NCI-H446 treated with DMSO at 0.1 percent for 48 hours (cell line): ENCODE results near the gene CILP2.

Source experiments
- DNase-seq: peaks from one replicate; lab custom pipeline; 2025; lab: John Stamatoyannopoulos, UW

The CILP2 gene

DNA sequence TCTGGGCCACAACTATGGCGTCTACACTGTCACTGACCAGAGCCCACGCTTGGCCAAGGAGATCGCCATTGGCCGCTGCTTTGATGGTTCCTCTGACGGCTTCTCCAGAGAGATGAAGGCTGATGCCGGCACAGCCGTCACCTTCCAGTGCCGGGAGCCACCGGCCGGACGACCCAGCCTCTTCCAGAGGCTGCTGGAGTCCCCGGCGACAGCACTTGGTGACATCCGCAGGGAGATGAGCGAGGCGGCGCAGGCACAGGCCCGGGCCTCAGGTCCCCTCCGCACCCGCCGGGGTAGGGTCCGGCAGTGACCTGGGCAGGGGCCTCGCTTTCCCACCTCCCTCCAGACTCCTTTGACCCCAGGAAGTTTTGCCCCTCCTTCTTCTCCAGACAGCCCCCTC, 7.6 kb downstream of the CILP2 start:
- DNase-seq: no peak

DNA sequence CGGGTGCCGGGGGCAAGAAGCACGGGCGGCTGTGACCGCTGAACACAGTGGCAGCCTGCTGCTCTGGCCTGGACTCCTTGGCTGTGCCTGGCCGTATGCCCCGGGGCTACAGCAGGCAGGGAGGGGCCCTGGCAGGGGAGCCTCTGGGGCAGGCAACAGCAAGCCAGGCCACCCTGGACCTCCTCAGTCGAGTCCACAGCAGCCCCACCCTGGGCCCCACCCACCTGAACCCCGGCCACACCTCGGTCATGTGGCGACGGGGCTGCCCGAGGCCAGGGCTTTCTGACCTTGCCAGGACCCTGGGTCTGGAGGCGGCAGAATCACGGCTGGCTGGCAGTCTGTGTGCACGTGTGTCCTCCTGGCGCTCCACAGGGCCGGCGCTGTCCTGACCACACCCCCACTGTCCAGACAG, 8.7 kb downstream of the CILP2 start:
- DNase-seq: no peak

DNA sequence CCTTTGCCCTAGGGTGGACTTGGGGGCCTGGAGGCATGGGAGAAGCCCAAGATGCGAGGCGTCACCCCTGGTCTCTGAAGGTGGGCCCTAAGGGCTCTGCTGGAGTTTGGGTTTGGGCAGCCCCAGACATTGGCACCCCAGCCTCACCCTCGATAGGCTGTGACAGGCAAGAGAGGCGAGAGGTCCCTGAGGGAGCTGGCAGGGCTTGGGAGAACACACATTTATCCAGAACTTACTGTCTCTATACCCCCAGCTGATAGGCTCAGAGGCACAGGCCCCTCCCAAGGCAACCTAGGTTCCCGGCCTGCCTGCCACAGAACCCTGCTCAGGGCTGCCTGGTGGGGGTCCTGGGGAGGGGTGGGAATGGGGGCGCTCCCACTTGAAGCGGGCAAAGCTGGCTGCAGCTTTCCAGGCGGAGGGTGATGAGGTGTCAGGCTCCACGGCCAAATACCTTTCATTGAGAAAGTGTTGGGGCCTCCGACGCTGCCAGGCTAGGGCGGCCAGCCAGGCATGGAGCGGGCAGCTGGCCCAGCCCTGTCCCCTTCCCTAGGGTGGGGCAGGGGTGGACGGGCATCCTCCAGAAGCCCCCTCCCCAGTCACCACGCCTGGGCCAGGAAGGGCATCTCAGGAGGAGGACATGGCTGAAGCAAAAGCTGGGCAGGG, 9.7 kb downstream of the CILP2 start:
- DNase-seq: no peak

DNA sequence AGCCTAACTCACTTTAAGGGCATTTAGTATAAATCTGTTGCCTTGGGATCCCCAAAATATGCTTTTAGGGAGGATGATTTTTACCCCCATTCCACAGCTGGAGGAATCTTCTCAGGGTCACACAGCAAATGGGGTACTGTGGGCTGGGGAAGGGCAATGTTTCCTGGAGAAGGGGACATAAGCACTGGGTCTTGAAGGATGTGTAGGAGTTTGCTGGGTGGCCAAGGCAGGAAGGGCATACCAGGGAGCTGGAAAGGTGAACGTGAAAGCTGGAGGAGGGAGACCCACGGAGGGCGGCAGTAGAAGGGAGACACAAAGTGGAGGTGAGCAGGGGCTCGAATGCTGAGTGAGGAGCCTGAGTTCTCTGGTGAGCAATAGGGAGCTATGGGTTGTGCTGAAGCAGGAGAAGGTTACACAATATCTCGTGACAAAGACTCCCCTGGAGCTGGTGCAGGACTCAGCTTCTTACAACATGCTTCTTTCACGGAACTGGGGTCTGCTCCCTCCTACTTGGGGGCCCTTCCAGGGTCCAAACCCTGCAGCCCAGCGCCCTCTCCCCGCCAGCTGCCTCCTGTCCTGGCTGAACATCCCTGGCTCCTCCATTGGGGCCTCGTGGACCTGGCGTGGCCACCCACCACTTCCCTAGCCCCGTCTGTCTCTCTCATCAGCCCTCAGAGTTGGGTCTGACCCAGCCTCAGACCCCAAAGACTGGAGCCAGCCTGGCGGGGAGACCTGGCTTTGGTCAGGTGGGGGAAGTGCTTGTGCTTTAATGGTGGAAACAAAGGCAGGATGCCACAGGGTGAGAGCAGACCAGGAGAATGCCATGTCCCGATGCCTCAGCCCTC, 11.1 kb downstream of the CILP2 start:
- DNase-seq: no peak

DNA sequence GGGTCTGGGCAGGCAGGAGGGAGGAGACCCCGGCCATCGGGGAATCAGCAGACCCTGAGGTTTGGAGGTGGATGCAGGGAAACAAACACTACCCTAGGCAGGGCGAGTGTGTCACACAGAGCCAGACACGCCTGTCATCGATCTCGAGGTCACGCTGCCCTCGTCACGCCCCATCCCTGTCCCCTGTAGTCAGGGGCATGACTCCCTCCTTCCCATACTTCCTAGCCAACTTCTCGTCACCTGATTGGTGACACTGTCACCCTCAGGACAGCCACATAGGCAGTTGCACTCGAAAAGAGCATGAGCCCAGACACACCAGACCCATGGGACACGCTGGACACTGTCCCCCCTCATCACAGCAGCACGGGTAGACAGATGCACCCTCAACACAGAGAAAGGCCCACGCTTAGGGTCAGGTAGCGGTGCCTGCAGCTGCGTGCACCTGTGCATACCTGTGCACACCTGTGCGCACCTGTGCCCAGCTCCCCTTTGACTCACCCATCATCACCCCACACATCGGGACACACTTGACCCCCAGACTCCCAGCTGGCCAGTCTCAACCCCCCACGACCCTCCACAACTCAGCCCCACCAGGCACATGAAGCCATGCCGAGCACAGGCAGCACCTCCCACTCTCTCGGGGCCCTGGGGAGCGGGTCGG, 11.9 kb downstream of the CILP2 start:
- DNase-seq: no peak

DNA sequence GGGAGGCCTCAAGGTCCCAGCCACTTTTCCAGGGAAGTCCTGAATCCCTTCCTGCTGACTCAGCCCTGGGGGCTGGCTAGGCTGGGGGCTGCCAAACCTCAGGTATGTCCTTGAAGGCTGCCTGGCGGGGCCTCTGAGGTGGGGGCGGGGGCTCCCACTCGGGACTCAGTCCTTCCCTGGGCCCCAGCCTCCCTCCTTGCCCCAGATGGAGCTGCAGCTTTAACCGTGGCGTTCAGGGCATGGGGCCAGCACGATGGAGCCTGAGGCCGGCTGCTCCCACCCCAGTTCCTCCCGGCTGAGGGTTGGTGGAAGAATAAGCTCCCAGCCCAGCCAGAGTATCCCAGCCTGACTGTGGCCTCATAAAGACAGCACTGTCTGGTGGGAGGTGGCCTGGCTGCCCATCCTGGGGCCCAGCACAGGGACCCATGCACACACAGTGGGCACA, 12.4 kb downstream of the CILP2 start:
- DNase-seq: no peak

DNA sequence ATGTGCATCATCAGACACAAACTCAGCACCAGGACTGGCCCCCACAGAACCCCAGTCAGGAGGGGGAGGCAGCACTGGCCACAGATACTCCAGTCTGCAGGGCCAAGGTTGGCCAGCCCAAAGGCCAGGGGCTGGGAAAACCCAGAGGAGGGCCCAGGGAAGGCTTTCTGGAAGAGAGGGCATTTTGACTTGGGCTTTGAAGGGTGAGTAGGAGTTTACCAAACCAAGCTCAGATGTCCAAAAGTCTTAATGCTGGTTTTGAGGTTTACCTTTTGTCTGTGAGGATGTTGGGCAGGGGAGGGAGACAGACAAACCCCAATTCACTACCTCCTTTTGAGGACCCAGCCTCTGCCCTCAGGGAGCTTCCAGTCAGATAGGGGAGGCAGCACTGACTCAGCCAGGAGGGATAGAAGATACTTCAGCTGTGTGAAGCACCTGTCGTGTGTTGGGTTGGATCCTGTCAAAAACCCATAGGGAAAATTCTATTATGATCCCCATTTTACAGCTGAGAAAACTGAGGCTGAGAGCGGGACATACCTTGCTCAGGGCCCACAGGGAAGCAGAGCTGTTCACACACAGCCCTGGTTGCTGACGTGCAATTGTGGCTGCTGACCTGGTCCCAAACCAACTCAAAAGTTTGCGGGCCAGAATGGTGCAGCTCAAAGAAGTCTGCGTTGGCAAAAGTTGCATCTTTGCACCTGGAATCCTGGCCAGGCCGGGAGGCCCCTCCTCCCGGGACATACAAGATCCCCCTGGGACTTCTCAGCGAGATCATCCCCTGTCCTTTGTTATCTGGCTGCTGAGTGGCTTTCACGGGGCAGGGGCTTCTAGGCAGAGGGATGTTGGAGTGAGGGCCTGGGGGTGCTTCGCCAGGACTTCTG, 13.1 kb downstream of the CILP2 start:
- no peak for DNase-seq

DNA sequence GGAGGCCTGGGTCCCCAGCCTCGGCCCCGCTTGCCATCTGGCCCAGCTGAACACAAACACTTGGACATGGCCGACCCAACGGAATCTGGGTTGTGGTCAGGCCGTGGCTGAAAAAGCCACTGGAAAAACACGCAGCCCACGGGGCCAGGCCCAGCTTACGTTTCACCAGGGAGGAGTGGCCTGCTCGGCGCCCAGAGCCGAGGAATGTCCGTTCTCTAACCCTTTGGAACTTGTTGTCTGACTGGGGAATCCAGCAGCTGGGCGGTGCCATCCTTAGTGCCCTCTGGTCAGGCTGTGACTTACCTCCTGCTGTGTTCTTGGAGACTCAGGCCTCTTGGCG, 13.8 kb downstream of the CILP2 start:
- DNase-seq: no peak

DNA sequence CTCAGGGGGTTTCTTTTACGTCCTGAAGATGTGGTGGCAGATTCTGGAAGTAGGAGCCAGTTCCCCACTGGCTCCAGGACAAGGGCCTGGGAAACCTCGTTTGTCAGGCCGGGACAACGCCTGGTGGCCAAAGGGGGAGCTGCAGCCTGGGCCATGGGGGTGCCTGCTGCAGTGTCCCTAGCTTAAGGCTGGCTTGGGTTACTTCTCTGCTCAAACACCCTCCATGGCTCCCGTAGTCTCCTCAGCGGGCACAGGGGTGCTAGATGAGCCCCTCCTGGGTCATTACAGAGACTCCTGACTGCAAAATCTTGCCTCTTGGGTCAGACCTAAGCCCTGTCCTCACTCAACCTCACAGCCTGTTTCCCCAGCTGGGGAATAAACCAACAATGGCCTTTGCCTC, 14.7 kb downstream of the CILP2 start:
- no peak for DNase-seq

DNA sequence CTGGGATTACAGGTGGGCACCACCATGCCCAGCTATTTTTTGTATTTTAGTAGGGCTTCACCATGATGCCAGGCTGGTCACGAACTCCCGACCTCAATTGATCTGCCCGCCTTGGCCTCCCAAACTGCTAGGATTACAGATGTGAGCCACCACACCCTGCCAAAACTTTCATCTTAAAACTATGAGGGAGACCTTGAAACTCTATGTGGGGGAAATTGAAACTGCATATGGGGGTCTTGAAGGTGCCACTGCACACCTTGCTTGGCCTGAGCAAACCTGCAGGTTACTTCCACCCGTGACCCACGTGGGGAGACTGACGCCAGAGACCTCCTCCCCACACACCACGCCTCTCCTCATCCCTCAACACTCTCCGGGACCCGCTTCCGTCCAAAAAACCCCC, 15.6 kb downstream of the CILP2 start:
- no peak for DNase-seq

DNA sequence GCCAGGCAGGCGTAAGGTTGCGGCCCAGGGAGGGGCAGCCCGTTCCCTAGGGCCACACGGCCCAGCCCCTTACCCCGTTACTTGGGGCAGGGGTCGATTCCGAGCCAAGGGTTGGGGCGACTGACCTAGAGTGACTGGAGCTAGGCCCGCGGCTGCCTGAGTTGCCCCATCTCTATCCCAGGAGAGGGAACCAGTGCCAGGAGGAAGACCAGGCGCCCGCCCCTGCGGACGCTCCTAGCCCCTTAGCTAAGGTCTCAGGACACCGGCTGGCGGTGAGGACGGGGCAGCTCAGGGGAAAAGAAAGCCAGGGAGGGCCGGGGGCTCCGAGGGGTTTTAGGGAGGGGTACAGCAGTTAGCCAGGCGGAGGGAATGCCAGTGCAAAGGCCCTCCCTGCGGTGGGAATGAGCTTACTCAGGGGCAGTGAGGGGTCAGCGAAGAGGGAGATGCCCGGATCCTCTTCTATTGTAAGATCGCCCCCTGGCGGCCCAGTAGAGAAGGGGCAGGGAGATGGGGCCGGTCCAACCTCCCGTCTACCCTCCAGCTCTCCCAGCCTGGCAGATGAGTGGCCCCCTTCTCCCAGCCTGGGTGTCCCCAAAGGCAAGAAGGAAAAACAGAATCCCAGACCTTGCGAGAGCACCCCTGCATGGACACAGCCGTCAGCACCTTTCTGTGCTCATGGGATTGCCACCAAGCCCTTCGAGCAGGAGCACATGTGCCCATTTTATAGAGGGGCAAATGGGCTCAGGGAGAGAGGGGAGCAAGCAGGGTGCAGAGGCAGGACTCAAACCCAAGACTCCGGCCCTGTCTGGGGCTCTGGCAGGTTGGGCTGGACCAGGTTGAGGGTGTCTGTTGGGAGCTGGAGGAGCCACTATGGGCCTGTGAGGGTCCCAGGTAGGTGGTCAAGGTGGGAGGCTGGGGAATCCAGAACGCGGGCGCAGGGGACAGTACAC, 16.3 kb downstream of the CILP2 start:
- no peak for DNase-seq

DNA sequence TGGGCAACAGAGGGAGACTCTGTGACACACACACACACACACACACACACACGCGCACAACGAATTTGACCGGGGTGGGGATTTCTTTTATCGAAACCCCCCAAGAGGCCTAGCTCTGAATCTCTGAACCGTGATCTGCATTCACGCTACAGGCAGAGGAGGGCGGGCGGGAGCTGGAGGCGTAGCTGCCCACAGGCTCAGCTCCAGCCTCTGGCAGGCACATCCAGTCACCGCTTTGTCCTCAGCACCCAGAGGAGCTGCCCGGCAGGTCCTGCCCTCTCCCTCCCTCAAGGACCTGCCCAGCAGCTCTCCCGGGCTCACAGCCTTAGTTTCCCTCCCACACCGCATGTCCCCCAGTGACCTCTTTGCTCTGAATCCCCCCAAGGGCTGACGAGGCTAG, 20.0 kb downstream of the CILP2 start:
- no peak for DNase-seq

DNA sequence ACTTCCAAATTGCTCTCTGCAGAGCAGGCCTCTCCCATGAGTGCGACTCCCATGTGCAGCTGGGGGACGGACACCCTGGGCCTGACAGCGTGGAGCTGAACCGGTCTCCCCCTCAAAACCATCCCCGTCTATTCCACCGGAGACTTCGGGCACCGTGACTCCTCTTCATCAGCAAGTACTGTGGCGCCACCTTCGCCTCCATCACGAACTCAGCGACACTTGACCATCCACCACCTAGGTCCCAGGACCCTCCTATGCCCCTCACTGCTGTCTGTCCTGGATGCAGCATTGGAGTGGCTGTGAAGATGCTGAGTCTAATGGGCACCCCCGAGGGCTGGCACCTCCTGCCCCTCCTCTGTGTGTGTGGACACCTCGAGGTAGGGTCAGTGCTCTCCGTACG, 20.6 kb downstream of the CILP2 start:
- no peak for DNase-seq

DNA sequence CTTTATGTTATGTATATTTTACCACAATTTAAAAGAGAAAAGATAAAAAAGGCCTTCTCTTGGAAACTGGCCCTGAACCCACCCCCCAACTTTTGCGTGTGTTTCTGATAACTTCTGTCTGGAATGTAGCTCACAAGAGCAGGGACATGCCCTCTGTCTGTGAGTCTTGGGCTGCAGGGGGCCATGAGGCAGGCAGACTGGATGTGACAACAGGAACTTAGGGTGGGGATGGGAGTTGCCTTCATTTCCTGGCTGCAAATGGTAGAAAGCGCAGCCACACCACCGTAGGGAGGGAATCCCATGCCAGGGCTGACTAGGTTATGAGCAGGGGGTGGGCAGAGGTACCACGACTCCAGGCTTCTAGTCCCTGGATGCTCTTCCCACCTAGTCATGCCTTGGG, 21.9 kb downstream of the CILP2 start:
- no peak for DNase-seq

DNA sequence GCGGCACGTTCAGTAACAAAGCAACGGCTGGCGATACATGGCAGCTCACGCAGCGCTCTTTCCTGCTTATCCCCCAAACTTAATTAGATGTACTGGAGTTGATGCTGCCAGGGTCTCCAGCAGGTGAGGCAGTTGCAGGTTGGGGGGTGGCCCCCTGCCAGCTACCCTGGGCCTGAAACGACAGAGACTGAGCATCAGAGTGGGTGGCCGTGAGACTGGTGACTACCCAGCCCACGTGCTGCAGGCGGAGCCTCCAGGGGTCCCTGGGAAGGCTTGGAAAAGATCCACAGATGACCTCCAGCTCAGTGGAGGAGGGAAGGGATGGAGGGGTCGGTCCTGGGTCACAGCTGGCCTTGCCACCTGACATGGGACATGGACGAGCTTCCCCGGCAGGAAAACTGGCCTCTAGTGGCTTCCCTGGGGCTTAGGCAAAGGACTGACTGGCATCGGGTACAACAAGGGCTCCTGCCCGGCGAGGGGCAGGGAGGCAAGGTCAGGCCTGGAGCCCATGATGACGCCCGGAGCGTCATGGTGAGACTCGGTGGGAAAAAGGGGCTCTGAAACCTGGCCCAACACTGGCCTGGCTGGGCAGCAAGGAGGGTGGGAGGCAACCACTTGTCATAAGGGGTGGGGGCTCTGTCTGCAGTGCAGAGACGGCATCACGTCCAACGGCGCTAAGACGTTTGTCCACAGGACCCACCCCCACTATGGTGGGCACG, 24.0 kb downstream of the CILP2 start:
- no peak for DNase-seq

DNA sequence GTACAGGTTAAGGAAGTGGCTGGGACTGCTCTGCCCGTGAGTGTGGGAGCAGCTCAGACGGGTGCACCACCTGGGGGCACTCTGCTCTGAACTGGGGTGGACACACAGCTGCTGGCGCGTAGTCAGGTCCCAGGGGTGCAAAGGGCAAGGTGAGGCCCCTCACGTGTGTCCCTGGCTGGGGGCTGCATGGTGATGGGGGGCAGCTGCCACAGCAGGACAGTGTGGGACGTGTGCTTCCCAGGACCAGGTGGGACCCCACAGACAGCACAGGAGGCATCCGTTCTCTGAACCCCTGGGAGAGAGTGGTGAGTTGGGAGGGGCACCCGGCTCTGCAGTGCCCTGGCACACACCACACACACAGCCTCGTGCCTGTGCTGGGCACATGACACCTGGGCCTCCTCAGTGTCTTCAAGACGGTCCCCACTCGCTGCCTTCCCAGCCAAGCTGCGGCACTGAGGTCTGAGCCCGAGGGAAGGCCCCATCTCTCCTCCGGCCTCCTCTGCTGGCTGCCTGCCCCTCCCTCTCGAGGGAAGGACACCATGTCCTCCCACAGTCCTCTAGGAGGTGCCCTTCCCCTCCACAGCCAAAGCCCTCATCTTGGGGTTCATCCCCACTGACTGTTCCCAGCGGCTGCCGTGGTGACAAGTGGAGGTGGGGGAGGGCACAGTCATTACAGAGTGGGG, 24.7 kb downstream of the CILP2 start:
- DNase-seq: no peak

DNA sequence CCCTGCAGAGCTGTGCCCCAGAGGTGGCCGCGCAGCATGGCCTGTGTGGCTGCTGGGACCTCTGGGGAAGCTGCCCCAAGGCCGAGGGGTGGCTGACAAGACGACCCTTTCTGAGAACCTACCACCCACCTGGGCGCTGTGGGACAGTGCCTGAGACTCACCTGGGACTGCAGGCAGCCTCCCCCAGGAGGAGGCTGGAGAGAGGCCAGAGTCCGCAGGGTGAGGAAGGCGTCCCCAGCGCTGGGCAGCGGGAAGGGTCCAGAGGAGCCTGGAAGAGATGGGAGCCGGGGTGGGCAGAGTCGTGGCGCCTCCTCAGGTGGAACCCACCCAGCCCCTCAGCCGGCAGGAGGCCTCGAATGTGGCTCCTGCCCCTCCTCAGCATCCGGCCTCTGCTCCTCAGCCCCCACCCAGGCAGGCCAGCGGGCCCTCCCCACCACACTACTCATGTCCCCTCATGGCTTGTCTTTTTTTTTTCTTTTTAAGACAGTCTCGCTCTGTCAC, 25.3 kb downstream of the CILP2 start:
- DNase-seq: no peak

DNA sequence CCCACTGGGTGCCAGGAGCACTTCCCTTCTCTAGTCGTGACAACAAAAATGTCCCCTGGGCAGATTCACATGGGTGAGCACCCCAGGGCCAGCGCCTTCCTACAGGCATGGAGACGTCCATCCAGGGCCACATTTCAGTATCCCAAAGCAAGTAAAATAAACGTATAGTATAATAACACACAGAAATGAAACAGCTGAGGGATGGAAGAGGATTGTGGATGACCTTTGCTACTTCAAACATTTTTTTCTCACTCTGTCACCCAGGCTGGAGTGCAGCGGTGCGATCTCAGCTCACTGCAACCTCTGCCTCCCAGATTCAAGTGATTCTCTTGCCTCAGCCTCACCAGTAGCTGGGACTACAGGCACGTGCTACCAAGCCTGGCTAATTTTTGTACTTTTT, 28.2 kb downstream of the CILP2 start:
- no peak for DNase-seq

DNA sequence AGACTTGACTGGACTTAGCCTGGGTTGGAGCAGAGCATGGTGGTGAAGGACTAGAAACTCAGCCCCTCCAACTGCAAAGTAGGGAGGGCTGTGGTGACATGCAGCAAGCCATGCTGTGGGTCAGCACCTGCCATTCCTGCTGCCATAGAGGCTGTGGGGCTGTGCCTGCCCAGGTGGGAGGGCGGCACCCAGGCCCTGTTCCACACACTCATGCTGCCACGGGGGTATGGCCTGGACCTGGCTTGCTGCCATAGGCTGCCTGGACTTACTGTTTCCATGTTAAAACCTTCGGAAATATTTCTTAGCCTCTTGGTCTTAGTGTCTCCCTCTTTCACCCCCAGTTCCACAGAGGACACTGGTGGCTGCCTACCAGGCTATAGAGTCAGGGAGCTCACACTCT, 29.3 kb downstream of the CILP2 start:
- no peak for DNase-seq
